ENCODE data around the gene LRRC56.

Gene LRRC56

GRCh38 chr11:598005-598680 lies 60.8 kb downstream of the LRRC56 start:
- DNase-seq (ENCODE audit: low spot score), result no peak

GRCh38 chr11:601573-602245 lies 64.4 kb downstream of the LRRC56 start:
- no peak for DNase-seq (ENCODE audit: low spot score)

GRCh38 chr11:603154-603553 lies 65.8 kb downstream of the LRRC56 start:
- no peak for DNase-seq (ENCODE audit: low spot score)
